C4-2B (cell line): ENCODE measurements around the gene KCNT2.

Experiments
- CTCF ChIP-seq: fragments of 450-650 bp; conservative IDR thresholded peaks from 2 replicates; pipeline ENCODE4 v1.5.1; 2017; ENCODE audit warnings: mild to moderate bottlenecking
- ZFX ChIP-seq: fragments of 450-650 bp; IDR thresholded peaks from 2 replicates; pipeline ENCODE4 v1.6.1; 2017

DNA sequence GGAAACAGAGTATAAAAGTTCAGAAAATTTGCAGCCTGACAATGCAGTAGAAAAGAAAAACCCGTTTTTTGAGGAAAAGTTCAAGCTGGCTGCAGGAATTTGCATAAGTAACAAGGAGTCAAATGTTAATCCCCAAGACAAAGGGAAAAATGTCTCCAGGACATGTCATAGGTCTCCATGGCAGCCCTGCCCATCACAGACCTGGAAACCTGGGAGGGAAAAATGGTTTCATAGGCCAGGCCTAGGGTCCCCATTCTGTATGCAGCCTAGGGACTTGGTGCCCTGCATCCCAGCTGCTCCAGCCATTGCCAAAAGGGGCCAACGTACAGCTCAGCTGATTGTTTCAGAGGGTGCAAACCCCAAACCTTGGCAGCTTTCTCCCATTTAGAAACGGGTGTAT is 3.6 kb upstream of the KCNT2 start:
- TF ChIP-seq CTCF = no peak
- TF ChIP-seq ZFX = no peak
